NCI-H2171 treated with DMSO at 0.1 percent for 48 hours (cell line): ENCODE measurements around the gene PRDX5.

ENCODE experiments used
- DNase-seq: peaks from one replicate; lab custom pipeline; 2025; lab: John Stamatoyannopoulos, UW

The PRDX5 gene

GRCh38 chr11:64347193-64347867 is 29.4 kb downstream of the PRDX5 start:
- no peak for DNase-seq

GRCh38 chr11:64348383-64349024 is 30.6 kb downstream of the PRDX5 start:
- no peak for DNase-seq

GRCh38 chr11:64349025-64349387 is 31.1 kb downstream of the PRDX5 start:
- no peak for DNase-seq

- DNase-seq, result no peak
Observed at GRCh38 chr11:64349404-64349803, 31.5 kb downstream of the PRDX5 start.

- no peak for DNase-seq
Observed at GRCh38 chr11:64351136-64351631, 33.3 kb downstream of the PRDX5 start.

GRCh38 chr11:64352099-64352994 is 34.4 kb downstream of the PRDX5 start:
- no peak for DNase-seq

GRCh38 chr11:64352995-64353714 is 35.2 kb downstream of the PRDX5 start:
- no peak for DNase-seq

GRCh38 chr11:64353715-64354506 is 36.0 kb downstream of the PRDX5 start:
- no peak for DNase-seq

- peak; percentile 85 for DNase-seq
Observed at GRCh38 chr11:64355078-64355940, 37.4 kb downstream of the PRDX5 start.

GRCh38 chr11:64356498-64357411 is 38.8 kb downstream of the PRDX5 start:
- peak; percentile 66 for DNase-seq

GRCh38 chr11:64357446-64357845 is 39.5 kb downstream of the PRDX5 start:
- no peak for DNase-seq

- no peak for DNase-seq
Observed at GRCh38 chr11:64357904-64358535, 40.1 kb downstream of the PRDX5 start.

- no peak for DNase-seq
Observed at GRCh38 chr11:64358536-64358906, 40.6 kb downstream of the PRDX5 start.

- DNase-seq, result peak; percentile 30
Observed at GRCh38 chr11:64358907-64359711, 41.2 kb downstream of the PRDX5 start, which contains the start of gene RPS6KA4. Gene RPS6KA4, plus strand, starts transcription at chr11:64359162. Its CDS starts 74 bp downstream, at chr11:64359236.

- peak; percentile 44 for DNase-seq
Observed at GRCh38 chr11:64359712-64360445, 42.0 kb downstream of the PRDX5 start.

GRCh38 chr11:64360448-64360921 is 42.6 kb downstream of the PRDX5 start:
- no peak for DNase-seq

GRCh38 chr11:64361659-64362058 is 43.7 kb downstream of the PRDX5 start:
- DNase-seq, result no peak
